ENCODE data around the gene CCN6. TPM values are rescaled to one million over a fixed set of nuclear protein-coding genes. Genes with fewer than 3 reads are reported as not detected.

CCN6 gene
- total RNA-seq, 1 experiment from 2014 or later = not detected

DNA sequence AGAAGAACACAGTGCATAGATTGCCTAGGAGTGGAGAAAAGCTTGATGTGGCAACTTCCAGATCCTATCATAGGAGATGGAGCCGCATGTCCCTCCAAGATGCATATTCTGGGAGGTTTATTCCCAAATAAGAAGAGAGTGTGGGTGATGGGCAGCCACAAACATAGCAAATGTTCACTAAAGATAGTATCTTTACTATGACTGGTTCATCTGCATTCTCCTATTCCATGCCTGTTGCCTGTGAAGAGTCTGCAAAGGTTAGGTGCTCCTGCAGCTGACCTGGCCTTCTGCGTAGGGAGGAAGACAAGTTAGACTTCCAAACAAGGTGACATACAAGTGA lies 14.5 kb upstream of the CCN6 start:
- Histone ChIP-seq H3K27me3 (ENCODE audit: insufficient read depth, low read length) (no peaks in the 10 kb centered on the region), H3K9me3 (ENCODE audit: control insufficient read depth in 1 of 2, insufficient read depth in 1 of 2, low read depth in 1 of 2, low read length in 2 of 2) (no peaks in the 10 kb centered on the region), H3K27ac (ENCODE audit: low read depth, low read length) (no peak overlapping the region), H3K36me3 (ENCODE audit: control insufficient read depth in 1 of 2, insufficient read depth in 2 of 2, low read length in 2 of 2) (no peaks in the 10 kb centered on the region), H2AFZ (ENCODE audit: low read depth, low read length, poor library complexity, severe bottlenecking) (peak overlapping the region; percentile 66), H4K20me1 (ENCODE audit: insufficient read depth) (no peaks in the 10 kb centered on the region), H3K4me1 (ENCODE audit: control insufficient read depth in 1 of 2, insufficient read depth in 2 of 2, low read length in 2 of 2) (peaks cover 0 to 13% of the 10 kb centered on the region in 2 experiments; a peak in 2 of 4 replicates), H3K4me2 (ENCODE audit: low read length) (no peak overlapping the region), H3K9ac (ENCODE audit: low read length) (no peak overlapping the region), H3K4me3 (replicated peaks in 1 of 2; ENCODE audit: low read depth in 1 of 2, low read length in 2 of 2) (no peak overlapping the region), H3K79me2 (ENCODE audit: insufficient read depth, low read length) (no peaks in the 10 kb centered on the region), H3K9me2 (ENCODE audit: insufficient read depth) (no peaks in the 10 kb centered on the region)
- ATAC-seq (no peak), DNase-seq (ENCODE audit: low read depth, low spot score) (no peak)
- TF ChIP-seq SIN3A (IDR thresholded peaks at IDR 0.05; ENCODE audit: low read depth) = no peak
- BruUV-seq (replicated peaks) = no TSS peak
- RAD21 ChIA-PET (ENCODE audit: low non-redundant PET in 1 of 2, low total read pairs in 2 of 2, uncharacterized antibody in 2 of 2, unreplicated experiment in 2 of 2) = no interaction called here
- intact Hi-C loops (cut with micrococcal nuclease) = no loop called here
- CTCF ChIA-PET = interaction anchor here (1.0 kb wide), 1 partner anchor 329 kb away, joined by 3 read pairs; no protein-coding TSS in a partner anchor
- POLR2A ChIA-PET = no interaction called here

GRCh38 chr6:112040956-112041355 lies 12.9 kb upstream of the CCN6 start:
- no TSS peak for BruUV-seq (replicated peaks)
- ChIA-PET POLR2A (no interaction called here), RAD21 (ENCODE audit: low non-redundant PET in 1 of 2, low total read pairs in 2 of 2, uncharacterized antibody in 2 of 2, unreplicated experiment in 2 of 2) (interaction anchor here in 1 of 2 experiments (1.0 kb wide), 1 partner anchor 399 kb away, joined by 4 read pairs; no protein-coding TSS in a partner anchor), CTCF (interaction anchor here (0.5 to 2.3 kb wide), 4 partner anchors 10 to 782 kb away, joined by 3 to 12 read pairs (median 3); a partner anchor contains a TSS)
- Histone ChIP-seq H4K20me1 (ENCODE audit: insufficient read depth) (no peaks in the 10 kb centered on the region), H3K9me2 (ENCODE audit: insufficient read depth) (no peaks in the 10 kb centered on the region), H3K4me3 (replicated peaks in 1 of 2; ENCODE audit: low read depth in 1 of 2, low read length in 2 of 2) (no peak overlapping the region), H3K36me3 (ENCODE audit: control insufficient read depth in 1 of 2, insufficient read depth in 2 of 2, low read length in 2 of 2) (no peaks in the 10 kb centered on the region), H2AFZ (ENCODE audit: low read depth, low read length, poor library complexity, severe bottlenecking) (no peak overlapping the region), H3K9me3 (ENCODE audit: control insufficient read depth in 1 of 2, insufficient read depth in 1 of 2, low read depth in 1 of 2, low read length in 2 of 2) (no peaks in the 10 kb centered on the region), H3K9ac (ENCODE audit: low read length) (no peak overlapping the region), H3K27ac (ENCODE audit: low read depth, low read length) (no peak overlapping the region), H3K4me2 (ENCODE audit: low read length) (no peak overlapping the region), H3K79me2 (ENCODE audit: insufficient read depth, low read length) (no peaks in the 10 kb centered on the region), H3K27me3 (ENCODE audit: insufficient read depth, low read length) (no peaks in the 10 kb centered on the region), H3K4me1 (ENCODE audit: control insufficient read depth in 1 of 2, insufficient read depth in 2 of 2, low read length in 2 of 2) (peaks cover 0 to 13% of the 10 kb centered on the region in 2 experiments; a peak in 2 of 4 replicates)
- intact Hi-C loops (cut with micrococcal nuclease) = loop anchor here (5.0 kb wide), 1 partner anchor 44 kb away; no protein-coding TSS in a partner anchor
- DNase-seq (ENCODE audit: low read depth, low spot score) = no peak
- no peak for ATAC-seq
- no peak for TF ChIP-seq SIN3A (IDR thresholded peaks at IDR 0.05; ENCODE audit: low read depth)
- no peak for TF ChIP-seq EZH2 (IDR thresholded peaks at IDR 0.05)
- TF ChIP-seq ATF3 (IDR thresholded peaks at IDR 0.05) = no peak
- TF ChIP-seq, protein P1, sequence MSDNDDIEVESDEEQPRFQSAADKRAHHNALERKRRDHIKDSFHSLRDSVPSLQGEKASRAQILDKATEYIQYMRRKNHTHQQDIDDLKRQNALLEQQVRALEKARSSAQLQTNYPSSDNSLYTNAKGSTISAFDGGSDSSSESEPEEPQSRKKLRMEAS (IDR thresholded peaks at IDR 0.05) = no peak
- TF ChIP-seq CEBPB (IDR thresholded peaks at IDR 0.05; ENCODE audit: low read depth) = no peak
- TF ChIP-seq EGR1 (IDR thresholded peaks at IDR 0.05; ENCODE audit: low read depth) = no peak
- TF ChIP-seq EZH2phosphoT487 (IDR thresholded peaks at IDR 0.05; ENCODE audit: borderline replicate concordance) = no peak
- TF ChIP-seq RAD21 (IDR thresholded peaks at IDR 0.05; ENCODE audit: low read depth) = no peak
- no peak for TF ChIP-seq POLR2A (IDR thresholded peaks at IDR 0.05; ENCODE audit: borderline replicate concordance, extremely low read depth, insufficient read depth, insufficient read length)
- no peak for TF ChIP-seq SP1 (IDR thresholded peaks at IDR 0.05; ENCODE audit: low read depth)
- no peak for TF ChIP-seq JUND (IDR thresholded peaks at IDR 0.05)
- TF ChIP-seq SRF (IDR thresholded peaks at IDR 0.05; ENCODE audit: low read depth) = no peak
- TF ChIP-seq ZNF274 (IDR thresholded peaks at IDR 0.05; ENCODE audit: low read depth, low read length) = no peak
- TF ChIP-seq TCF7L2 (IDR thresholded peaks at IDR 0.05; ENCODE audit: borderline replicate concordance, extremely low read depth, insufficient read depth, insufficient read length) = no peak
- TF ChIP-seq, protein P2, sequence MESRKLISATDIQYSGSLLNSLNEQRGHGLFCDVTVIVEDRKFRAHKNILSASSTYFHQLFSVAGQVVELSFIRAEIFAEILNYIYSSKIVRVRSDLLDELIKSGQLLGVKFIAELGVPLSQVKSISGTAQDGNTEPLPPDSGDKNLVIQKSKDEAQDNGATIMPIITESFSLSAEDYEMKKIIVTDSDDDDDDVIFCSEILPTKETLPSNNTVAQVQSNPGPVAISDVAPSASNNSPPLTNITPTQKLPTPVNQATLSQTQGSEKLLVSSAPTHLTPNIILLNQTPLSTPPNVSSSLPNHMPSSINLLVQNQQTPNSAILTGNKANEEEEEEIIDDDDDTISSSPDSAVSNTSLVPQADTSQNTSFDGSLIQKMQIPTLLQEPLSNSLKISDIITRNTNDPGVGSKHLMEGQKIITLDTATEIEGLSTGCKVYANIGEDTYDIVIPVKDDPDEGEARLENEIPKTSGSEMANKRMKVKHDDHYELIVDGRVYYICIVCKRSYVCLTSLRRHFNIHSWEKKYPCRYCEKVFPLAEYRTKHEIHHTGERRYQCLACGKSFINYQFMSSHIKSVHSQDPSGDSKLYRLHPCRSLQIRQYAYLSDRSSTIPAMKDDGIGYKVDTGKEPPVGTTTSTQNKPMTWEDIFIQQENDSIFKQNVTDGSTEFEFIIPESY (IDR thresholded peaks at IDR 0.05; ENCODE audit: extremely low read depth, insufficient replicate concordance, low read length) = no peak
- TF ChIP-seq FOSL1 (IDR thresholded peaks at IDR 0.05; ENCODE audit: low read depth) = no peak
- TF ChIP-seq REST (IDR thresholded peaks at IDR 0.05; ENCODE audit: low read depth) = no peak

All from HCT116 (cell line).